GM18508 (cell line): ENCODE data around the gene RALGAPA1.
"Not testable (repeated sequence)": the region's sequence is repeated elsewhere in the genome, so short reads cannot be mapped to it uniquely, and the experiment has no call there.

ENCODE experiments used
- ATAC-seq: cut with Tn5 transposase; IDR thresholded peaks from one replicate; pipeline ENCODE4 v1.9.1; 2021; ENCODE audit warnings: moderate number of reproducible peaks; ENCODE audit not compliant: insufficient read depth, unreplicated experiment

Gene RALGAPA1

GRCh38 chr14:35766700-35767082 lies 42.4 kb downstream of the RALGAPA1 start:
- ATAC-seq, result no peak

GRCh38 chr14:35766036-35766699 lies 42.9 kb downstream of the RALGAPA1 start:
- ATAC-seq, result no peak

DNA sequence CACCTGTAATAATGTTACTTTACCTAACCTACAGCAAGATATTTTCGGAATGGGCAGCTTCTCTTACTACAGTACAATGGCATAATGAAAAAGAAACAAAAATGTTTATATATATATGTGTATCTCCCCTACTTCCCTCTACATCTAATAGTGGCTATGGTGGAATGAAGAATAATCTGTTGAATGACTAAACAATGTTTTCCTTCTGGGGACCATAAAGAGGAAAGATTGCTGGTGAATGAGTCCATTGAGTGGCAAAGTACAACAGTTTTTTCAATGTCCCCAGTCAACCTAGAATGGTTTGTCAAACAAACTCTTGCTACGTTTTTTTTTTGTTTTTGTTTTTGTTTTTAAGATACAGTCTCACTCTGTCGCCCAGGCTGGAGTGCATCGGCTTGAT lies 47.2 kb downstream of the RALGAPA1 start:
- ATAC-seq, result no peak

- ATAC-seq, result no peak
These were observed 49.0 kb downstream of the RALGAPA1 start for GRCh38 chr14:35760143-35760542.

GRCh38 chr14:35758523-35759129 lies 50.5 kb downstream of the RALGAPA1 start:
- no peak for ATAC-seq

GRCh38 chr14:35754671-35755070 lies 54.4 kb downstream of the RALGAPA1 start:
- no peak for ATAC-seq

GRCh38 chr14:35752380-35752779 lies 56.7 kb downstream of the RALGAPA1 start:
- no peak for ATAC-seq

- ATAC-seq, result no peak
These were observed 58.7 kb downstream of the RALGAPA1 start for GRCh38 chr14:35750202-35750904.

DNA sequence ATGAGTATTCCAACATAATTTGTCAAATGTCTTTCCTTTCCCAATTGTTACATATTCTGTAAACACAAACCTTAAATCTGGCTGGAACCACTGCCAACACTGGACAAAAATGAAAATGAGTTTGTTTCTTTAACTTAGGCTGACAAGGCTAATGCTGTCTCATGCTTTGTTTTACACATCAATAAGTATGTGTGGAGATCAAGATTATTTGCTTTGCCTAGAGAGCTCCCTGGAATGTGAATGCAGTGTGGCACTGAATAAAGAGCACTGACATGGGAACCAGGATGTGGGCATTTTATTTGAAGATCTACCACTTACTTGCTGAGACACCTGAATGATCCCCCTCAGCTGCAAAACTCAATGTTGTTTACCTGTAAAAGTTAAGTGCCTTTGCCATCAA lies 61.7 kb downstream of the RALGAPA1 start:
- no peak for ATAC-seq

DNA sequence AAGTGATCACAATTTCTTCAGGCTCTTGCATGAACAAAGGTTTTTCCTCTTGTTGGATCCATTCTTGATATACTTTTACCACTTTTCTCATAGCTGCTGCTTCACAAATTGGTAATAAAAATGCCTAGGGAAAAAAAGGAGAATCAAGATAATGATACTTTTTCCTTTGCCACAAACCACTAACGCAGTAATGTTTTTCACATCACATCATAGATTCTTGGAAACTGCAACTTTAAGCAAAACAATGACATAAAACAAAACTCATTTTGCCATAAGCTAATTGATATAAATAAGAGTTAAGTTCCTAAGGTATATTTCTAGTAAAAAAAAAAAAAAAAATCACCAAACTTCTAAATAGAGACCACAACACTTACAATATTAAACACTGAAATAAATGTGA lies 66.7 kb downstream of the RALGAPA1 start:
- no peak for ATAC-seq

DNA sequence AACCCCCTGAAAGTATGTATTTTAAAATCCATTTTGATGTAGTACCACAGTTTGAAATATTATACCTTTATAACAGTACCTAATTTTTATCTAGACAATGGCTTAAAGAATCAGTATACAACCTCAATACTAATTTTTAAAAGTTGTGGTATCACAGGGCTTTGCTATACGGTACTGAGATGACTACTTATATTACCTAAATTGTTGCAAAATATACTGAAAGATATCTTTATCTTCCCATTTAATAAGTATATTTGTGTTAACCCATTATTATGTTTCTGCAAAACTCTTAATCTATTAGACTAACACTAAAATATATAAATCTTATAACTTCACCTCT lies 67.1 kb downstream of the RALGAPA1 start:
- ATAC-seq, result no peak

- no peak for ATAC-seq
These were observed 67.6 kb downstream of the RALGAPA1 start for GRCh38 chr14:35741345-35742031.

GRCh38 chr14:35740215-35740614 lies 68.9 kb downstream of the RALGAPA1 start:
- no peak for ATAC-seq

DNA sequence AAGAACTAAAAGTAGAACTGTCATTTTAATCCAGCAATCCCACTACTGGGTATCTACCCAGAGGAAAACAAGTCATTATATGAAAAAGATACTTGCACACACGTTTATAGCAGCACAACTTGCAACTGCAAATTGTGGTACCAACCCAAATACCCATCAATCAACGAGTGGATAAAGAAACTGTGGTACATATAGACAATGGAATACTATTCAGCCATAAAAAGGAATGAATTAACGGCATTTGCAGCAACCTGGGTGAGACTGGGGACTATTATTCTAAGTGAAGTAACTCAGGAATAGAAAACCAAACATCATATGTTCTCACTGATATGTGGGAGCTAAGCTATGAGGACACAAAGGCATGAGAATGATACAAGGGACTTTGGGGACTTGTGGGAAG lies 73.9 kb downstream of the RALGAPA1 start:
- ATAC-seq, result not testable (repeated sequence)

DNA sequence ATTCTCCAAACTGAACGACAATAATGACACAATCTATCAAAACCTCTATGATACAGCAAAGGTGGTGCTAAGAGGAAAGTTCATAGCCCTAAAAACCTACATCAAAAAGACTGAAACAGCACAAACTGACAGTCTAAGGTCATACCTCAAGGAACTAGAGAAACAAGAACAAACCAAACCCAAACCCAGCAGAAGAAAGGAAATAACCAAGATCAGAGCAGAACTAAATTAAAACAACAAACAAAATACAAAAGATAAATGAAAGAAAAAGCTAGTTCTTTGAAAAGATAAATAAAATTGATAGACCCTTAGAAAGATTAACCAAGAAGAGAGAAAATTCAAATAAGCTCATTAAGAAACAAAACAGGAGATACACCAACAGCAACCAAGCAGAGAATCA lies 75.6 kb downstream of the RALGAPA1 start:
- ATAC-seq, result not testable (repeated sequence)

GRCh38 chr14:35730871-35731270 lies 78.2 kb downstream of the RALGAPA1 start:
- ATAC-seq, result no peak

- ATAC-seq, result no peak
These were observed 81.3 kb downstream of the RALGAPA1 start for GRCh38 chr14:35727764-35728163.

GRCh38 chr14:35725930-35726329 lies 83.2 kb downstream of the RALGAPA1 start:
- ATAC-seq, result no peak

DNA sequence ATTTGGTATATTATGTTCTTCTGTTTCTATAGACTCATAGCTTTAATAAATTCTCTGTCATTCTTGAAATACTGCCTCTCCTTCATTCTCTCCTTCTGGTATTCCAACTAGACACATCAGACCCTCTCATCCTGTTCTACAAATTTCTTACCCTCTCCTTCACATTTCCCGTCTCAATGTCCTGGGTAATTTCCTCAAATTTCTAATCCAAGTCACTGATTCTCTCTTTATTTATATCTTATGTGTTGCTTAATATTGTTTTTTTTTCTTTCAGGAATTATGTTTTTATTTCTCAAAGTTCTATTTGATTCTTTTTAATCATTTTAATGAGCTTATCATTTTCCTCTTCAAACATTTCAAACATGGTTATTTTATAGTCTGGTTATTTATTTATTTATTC lies 94.0 kb downstream of the RALGAPA1 start:
- ATAC-seq, result no peak

- no peak for ATAC-seq
These were observed 96.6 kb downstream of the RALGAPA1 start for GRCh38 chr14:35712466-35712865.

DNA sequence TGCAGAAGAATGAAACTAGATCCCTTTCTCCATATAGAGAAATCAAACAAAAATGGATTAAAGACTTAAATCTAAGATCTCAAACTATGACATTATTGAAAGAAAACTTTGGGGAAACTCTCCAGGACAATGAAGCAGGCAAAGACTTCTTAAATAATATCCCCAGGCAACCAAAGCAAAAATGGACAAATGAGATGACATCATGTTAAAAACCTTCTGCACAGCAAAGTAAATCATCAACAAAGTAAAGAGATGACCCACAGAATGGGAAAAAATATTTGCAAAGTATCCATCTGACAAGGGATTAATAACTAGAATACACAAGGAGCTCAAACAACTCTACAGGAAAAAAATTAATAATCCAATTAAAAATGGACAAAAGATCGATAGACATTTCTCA lies 101.0 kb downstream of the RALGAPA1 start:
- ATAC-seq, result no peak
